ENCODE results near the gene CXXC5.

The CXXC5 gene

GRCh38 chr5:139651853-139652787, 4.0 kb downstream of the CXXC5 start:
- DNase-seq = peak; percentile 73

- DNase-seq = no peak
These were observed 4.7 kb downstream of the CXXC5 start for GRCh38 chr5:139652788-139653241.

- DNase-seq = no peak
These were observed 5.5 kb downstream of the CXXC5 start for GRCh38 chr5:139653616-139654015.

- no peak for DNase-seq
These were observed 6.3 kb downstream of the CXXC5 start for GRCh38 chr5:139654464-139654863.

GRCh38 chr5:139654871-139655491, 6.8 kb downstream of the CXXC5 start:
- DNase-seq = no peak

GRCh38 chr5:139655727-139656271, 7.7 kb downstream of the CXXC5 start:
- no peak for DNase-seq

- no peak for DNase-seq
These were observed 9.5 kb downstream of the CXXC5 start for GRCh38 chr5:139657363-139658321.

GRCh38 chr5:139658501-139658927, 10.4 kb downstream of the CXXC5 start:
- DNase-seq = no peak

- DNase-seq = no peak
These were observed 10.9 kb downstream of the CXXC5 start for GRCh38 chr5:139658928-139659667.

- DNase-seq = no peak
These were observed 11.5 kb downstream of the CXXC5 start for GRCh38 chr5:139659695-139660101.

- DNase-seq = no peak
These were observed 12.2 kb downstream of the CXXC5 start for GRCh38 chr5:139660105-139660922.

GRCh38 chr5:139660923-139661814, 13.0 kb downstream of the CXXC5 start:
- no peak for DNase-seq

- no peak for DNase-seq
These were observed 14.5 kb downstream of the CXXC5 start for GRCh38 chr5:139662617-139663016.

- no peak for DNase-seq
These were observed 15.3 kb downstream of the CXXC5 start for GRCh38 chr5:139663207-139664085.

GRCh38 chr5:139664086-139664693, 16.0 kb downstream of the CXXC5 start:
- DNase-seq = no peak

GRCh38 chr5:139664727-139665351, 16.7 kb downstream of the CXXC5 start:
- DNase-seq = no peak

- no peak for DNase-seq
These were observed 17.5 kb downstream of the CXXC5 start for GRCh38 chr5:139665626-139666025.

- DNase-seq = no peak
These were observed 18.4 kb downstream of the CXXC5 start for GRCh38 chr5:139666551-139666950.

All from activated CD4-positive, alpha-beta T cell treated with anti-CD3 and anti-CD28 coated beads, Interleukin-10, Interleukin-2, amounts not matched to agents 100 ng/mL and 50 ng/mL, durations not matched to agents 16 hours and 8 hours (primary cell).